Dedifferentiated amniotic fluid mesenchymal stem cell (primary cell): ENCODE results near the gene PLEKHH1.

Experiments used
- DNase-seq: peaks from one replicate; pipeline ENCODE4 v3.0.0-alpha.2; 2016; ENCODE audit errors: extremely low spot score

PLEKHH1 gene

DNA sequence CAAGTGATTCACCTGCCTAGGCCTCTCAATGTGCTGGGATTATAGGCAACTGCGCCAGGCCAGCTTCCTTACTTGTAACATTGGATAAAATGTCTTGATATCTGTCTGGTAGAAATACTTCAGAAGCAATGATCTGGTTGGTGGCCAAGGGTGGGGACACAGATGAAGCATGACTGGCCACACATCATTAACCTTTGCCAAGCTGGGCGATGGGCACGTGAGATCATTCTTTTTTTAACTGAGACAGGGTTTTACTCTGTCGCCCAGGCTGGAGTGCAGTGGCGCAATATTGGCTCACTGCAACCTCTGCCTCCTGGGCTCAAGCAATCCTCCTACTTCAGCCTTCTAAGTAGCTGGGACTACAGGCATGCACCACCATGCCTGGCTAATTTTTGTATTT is 31.1 kb downstream of the PLEKHH1 start:
- no peak for DNase-seq

DNA sequence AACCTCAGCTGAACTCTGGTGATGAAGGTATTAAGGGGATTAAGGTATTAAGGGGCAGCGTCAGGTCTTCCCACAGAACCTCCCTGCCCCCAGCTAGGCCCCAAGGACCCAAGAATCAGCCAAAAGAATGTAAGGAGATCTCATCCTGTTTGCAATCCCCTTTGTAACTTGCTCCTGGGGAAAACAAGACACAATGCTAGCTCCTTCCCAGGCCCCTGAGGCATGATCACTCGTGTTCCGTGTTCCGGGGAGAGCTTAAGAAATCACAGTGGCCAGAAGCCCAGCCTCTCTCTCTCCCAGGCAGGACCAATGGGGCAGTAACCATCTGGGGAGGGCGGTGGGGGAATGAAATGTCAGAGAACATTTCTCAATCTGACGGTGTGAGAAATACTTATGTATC is 33.8 kb downstream of the PLEKHH1 start:
- no peak for DNase-seq

DNA sequence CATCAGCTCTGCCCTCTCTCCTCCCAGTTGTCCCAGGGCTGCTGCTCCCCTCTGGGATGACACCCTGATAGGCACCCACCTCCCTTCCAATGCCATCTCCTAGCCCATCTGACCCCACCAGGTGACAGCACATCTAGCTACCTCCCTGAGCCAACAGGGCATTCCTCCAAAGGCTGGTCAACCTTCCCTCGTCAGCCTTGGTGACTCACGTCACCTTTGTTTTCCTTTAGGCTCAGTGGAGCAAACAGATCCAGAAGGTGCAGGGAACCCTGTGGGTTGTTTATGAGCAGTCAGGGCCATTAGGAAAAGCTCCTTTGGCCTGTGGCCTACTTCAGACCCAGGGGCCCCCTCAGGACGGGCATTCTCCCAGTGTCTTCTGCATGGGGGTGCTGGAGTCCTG is 34.6 kb downstream of the PLEKHH1 start:
- DNase-seq, result no peak

DNA sequence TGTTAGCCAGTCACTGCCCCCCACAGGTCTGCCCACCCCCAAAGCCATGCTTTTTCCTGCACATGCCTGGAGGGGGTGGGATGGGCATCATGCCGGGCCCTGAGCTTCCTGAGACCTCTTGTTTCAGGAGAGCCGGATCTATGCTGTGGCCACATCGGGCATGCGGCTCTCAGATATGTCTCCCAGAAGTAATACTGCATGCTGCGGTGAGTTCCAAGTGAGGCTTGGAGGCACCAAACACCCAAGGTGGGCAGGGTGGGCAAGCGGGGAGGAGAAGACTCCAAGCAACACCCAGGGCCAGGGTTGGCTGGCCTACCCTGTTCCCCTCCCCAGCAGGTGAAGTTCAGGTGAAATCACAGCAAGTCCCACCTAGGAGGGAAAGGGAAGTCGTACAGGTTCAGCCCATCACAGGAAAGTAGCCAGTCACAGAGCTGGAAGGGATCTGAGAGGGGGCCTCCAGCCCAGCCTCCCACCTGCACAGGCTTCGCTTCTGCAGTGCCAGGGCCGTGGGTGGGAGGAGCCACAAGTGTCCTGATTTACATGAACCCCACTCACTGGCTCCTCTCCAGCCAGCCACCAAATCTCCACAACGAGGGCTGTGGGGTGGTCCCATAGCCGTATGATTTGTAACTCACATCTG is 36.0 kb downstream of the PLEKHH1 start:
- no peak for DNase-seq

DNA sequence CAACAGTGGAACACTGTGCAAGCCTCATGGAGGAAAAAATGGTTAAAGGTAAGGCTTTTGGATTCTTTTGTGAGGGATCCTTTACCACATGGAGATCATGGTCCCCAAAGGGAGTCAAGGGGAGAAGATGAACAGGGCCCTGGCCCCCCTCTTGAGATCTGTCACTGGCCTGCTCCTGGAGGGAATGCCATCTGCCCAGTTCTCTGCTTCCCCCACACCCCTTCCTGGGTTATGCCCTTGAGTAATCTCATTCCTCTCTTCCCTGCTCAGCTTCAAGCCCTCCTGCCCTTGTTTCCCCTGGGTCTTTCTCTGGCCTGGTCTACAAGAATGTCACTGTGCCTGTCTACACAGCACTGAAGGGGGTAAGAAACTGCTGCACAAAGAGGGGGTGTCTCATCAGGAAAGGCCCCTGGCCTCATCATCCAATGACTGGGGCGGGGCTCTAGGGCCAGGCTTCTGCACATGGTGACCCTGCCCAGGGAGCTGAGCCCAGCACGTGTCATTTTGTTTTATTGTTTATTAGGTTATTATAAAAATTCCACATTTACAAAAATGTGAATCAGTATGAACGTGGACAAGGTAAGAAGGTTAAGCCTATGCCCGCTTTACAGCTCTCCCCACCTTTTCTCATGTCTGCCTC is 36.7 kb downstream of the PLEKHH1 start:
- DNase-seq, result no peak

DNA sequence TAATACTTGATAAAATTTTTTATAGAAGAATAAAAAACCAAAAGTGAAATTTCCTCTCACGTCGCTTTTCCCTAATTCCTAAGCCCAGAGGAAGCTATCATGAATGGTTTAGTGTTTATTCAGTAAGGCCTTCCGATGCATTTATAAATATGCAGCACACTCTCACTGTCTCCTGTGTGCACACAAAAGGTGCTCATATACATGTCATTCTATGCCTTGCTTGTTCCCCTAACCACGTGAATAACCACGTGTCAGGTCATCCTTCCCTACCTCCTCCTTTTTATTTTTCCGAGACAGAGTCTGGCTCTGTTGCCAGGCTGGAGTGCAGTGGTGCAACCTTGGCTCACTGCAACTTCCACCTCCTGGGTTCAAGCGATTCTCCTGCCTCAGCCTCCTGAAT is 37.4 kb downstream of the PLEKHH1 start:
- no peak for DNase-seq

DNA sequence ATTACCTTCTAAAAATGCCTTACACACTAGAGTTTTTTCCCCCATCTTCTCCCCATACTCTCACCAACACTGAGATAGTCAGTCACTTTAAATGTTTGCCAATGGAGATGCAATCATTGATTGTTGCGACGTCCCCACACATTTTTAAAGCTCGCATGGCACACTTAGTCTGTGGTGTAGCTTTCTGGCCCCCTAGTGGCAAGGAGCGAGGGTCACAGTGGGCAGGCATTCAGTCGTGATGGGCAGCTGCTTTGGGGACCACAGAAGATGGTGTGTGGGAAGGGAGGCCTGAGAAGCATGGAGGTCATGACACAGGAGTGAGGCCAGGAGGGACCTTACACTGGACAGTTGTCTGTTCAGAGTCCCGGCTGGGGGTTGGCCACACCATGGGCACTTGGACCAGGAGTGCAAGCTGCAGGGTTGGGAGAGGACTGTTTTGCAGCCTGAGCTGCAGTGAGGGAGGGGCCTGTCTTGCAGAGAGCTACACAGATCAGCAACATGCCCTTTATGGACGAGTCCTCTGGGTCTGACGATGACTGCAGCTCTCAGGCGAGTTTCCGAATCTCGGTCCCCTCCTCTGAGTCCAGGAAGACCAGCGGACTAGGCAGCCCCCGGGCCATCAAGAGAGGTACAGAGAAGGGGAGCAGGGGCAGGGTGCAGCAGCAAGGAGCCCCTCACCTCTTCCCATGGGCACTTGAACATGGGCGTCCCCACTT is 38.3 kb downstream of the PLEKHH1 start:
- peak; percentile 54 for DNase-seq

DNA sequence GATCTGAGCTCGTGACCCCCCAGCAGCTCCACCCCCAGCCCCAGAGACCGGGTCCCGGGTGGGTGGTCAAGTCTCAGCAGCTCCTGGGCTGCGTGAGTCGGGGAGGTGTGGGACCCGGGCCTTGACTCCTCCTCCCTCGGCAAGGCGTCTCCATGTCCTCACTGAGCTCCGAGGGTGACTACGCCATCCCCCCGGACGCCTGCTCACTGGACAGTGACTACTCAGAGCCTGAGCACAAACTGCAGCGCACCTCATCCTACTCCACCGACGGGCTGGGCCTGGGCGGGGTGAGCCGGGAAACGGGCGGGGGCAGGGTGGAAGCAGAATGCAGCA is 38.9 kb downstream of the PLEKHH1 start:
- no peak for DNase-seq

DNA sequence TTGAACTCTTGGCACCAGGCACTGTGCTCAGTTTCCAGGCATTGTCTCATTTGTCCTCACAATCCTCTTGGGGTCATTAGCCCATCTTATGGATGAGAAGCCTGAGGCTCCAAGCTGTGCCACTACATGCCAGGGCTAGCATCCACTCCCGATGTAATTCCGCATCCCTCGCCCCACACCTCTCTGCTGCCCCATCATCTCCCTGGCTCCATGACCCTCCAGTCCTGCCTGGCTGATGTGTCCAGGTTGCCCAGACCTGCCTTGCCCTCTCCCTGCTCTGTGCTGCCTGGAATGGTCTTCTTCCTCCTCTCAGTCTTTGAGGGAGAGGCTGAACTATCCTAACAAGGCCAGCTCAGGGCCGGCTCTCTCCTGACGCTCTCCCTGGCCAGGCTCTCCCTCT is 39.5 kb downstream of the PLEKHH1 start:
- no peak for DNase-seq

DNA sequence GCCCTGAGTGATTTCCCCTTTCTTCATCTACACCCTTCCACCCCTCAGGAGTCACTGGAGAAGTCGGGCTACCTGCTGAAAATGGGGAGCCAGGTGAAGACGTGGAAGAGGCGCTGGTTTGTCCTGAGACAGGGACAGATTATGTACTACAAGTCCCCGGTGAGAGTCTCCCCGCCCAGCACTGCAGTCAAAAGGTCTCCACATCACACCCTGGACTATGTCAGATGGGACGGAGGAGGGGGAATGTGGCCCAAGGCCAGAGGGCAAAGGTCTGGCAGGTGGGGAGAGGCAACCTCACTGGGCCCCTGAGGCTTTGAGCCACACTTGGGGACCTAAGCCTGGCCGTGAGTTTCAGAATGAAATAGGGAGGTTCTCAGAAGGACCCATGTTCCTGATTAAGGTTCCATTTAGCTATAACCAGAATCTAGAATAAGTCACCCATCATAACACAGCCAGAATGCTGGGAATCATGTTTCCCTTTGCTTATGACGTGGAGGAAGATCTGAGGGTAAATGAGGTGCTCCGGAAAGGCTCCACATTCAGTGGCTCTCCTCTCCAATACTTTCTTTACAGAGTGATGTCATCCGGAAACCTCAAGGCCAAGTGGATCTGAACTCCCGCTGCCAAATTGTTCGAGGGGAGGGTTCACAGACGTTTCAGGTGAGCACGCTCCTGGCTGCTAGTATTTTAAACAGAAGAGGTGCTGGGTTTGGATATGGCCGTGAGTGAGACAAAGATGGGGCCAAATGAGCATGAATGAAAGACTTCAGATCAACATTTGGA is 40.3 kb downstream of the PLEKHH1 start:
- DNase-seq, result no peak

DNA sequence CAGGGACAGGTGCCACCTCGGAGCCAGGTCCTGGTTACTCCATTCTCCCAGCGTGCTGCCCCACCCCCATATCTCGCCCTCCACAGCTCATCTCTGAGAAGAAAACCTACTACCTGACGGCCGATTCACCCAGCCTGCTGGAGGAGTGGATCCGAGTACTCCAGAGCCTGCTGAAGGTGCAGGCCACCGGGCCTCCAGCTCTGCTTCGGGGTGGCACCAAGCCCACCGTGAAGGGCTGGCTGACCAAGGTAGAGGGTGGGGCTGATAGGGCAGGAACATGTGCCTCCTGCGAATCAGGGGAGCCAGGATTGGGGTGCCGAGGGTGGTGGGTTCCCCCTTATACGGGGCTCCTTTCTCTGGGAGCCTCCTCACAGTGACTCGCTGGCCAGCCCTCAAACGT is 41.1 kb downstream of the PLEKHH1 start:
- DNase-seq, result no peak

DNA sequence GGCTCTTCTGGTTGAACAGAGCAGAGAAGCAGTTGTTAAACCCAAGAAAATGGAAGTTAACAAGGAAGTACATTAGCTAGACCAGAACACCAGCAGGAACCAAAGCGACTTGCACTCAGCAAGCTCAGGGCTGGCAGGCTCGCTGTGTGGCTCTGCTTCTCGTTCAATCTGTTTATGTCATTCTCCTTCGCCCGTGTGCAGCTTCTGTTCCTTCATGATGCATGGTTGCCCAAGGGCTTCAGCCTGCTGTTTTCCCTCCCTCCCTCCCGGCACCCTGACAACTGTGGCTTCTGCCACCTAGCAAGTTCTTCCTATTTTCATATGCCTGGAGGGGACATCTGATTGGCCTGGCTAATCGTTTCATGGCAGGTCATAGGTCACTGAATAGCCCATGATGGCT is 41.7 kb downstream of the PLEKHH1 start:
- no peak for DNase-seq

DNA sequence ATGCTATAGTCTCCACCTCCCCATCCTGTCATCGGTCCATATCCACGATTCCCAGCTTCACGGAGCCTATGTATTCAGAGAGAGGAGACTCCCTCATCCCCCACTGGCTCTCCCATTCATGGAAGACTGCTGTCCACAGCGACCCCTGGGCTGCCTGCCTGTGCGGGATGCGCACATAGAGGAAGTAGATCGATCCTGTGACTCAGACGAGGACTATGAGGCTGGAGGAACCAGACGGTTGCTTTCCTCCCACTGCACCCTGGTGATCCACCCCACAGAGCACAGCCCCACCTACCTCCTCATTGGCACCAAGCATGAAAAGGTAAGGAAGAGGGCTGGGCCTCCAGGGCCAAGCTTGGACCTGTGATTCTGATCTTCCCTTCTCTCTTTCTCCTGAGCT is 42.6 kb downstream of the PLEKHH1 start:
- no peak for DNase-seq

DNA sequence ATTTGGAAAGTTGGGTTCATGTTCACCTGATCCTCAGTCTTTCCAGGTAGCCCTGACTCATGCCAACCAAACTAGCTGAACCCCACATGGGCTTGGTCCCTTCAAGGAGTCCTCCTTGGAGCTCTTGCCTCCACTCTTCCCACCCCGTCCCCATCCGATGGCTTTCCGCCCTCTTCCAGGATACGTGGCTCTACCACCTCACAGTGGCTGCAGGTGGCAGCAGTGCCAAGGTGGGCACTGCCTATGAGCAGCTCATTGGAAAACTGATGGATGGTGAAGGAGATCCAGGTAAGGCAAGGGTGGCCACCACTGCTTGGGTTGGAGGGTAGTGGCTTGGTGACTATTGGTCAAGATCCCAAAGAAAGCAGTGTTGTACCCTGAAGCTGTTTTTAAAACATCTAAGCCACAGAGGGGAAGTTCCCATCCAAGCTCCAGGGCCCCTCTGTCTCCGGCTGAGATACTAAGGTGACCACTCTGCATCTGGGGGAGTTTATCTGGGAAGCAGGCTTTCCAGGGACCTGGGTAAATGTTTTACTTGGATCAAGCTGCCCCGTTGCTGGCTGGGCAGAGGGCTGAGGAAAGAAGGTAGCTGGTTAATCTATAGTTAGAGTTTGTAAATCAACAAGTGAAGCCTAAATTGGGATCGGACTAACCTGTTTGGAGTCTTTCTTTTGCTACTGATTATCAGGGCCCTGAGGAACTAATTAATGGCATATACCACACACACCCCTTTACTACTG is 43.3 kb downstream of the PLEKHH1 start:
- no peak for DNase-seq

DNA sequence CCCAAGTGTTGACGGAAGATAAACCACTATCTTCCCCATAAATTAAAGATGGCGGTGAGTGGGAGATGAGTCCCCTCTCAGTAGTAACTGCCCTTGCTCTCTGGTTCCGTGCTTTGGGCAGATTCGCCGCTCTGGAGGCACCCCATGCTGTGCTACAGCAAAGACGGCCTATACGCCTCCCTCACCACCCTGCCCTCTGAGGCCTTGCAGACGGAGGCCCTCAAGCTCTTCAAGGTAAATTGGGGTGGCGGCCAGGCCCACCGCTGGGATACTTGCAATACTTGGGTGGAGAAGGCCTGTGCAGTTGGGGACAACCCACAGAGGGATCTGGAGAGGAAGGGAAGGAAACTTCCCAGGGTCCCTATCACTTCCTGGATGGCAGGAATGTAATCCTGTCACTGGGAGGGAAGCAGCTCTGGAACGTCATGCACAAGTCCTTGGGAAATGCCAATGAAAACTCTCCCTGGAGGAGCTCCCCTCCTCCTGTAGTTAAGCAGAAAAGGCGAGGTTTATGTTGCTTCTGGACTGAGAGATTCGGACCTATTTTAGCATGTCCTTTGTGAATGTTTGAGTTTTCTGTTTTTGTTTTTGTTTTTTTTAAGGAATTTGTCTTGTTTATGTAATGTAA is 44.2 kb downstream of the PLEKHH1 start:
- no peak for DNase-seq

DNA sequence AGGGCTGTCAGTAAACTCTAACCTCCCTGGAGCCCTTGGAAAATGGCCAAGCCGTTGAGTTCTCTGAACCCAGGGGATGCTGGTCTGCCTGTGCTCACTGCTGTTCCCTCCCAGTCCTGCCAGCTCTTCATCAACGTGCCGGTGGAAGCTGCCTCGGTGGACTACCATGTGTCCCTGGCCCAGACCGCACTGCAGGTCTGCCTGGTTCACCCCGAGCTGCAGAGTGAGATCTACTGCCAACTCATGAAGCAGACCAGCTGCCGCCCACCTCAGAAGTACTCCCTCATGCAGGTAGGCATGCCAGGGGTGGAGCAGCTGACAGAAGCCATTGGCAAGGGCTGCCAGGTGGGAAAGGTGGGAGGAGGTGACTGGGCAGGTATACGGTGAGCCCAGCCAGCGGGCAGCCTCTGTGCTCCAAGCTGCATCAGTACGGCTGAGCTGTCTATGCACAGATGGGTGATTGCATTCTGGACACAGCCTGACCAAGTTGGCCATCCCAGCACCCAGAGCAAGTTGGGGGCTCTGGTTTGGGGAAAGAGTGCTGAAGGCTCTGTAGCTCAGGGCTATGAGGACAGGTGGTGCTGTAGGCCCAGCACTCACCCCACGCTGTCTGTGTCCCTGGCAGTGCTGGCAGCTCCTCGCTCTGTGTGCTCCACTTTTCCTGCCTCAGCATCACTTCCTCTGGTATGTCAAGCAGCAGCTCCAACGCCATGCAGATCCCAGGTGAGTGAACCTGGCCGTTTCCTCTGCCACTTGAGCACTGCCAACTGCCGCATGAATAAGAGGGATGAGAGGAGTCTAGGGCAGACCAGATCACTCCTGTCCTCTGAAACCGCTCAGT is 45.0 kb downstream of the PLEKHH1 start:
- no peak for DNase-seq

DNA sequence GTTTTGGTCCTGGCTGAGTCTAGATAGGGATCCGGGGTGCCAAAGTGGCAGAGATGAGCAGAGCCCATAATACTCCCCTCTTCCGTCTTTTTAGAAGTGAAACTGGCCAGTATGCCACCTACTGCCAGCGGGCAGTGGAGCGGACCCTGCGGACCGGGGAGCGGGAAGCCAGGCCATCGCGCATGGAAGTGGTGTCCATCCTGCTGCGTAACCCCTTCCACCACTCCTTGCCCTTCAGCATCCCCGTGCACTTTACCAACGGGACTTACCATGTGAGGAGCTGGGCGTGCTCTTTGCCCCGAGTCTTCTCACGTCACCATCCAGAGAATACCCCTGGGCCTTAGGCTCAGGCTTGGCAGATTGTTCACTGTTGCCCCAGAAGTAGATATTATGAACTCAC is 46.0 kb downstream of the PLEKHH1 start:
- DNase-seq, result no peak

DNA sequence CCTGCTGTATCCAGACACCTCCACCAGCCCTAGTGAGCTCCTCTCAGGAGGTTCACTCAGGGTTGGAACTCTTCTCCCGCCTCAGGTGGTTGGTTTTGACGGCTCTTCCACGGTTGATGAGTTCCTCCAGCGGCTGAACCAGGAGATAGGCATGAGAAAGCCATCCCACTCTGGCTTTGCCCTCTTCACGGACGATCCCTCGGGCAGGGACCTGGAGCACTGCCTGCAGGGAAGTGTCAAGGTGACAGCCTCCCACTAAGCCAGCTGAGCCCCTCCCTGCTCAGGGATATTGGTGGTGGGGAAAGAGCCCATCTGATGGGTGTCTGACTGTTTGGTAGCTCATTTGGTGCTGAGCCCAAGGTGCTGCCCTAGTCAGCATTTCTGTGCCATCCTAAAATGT is 46.5 kb downstream of the PLEKHH1 start:
- DNase-seq, result no peak

DNA sequence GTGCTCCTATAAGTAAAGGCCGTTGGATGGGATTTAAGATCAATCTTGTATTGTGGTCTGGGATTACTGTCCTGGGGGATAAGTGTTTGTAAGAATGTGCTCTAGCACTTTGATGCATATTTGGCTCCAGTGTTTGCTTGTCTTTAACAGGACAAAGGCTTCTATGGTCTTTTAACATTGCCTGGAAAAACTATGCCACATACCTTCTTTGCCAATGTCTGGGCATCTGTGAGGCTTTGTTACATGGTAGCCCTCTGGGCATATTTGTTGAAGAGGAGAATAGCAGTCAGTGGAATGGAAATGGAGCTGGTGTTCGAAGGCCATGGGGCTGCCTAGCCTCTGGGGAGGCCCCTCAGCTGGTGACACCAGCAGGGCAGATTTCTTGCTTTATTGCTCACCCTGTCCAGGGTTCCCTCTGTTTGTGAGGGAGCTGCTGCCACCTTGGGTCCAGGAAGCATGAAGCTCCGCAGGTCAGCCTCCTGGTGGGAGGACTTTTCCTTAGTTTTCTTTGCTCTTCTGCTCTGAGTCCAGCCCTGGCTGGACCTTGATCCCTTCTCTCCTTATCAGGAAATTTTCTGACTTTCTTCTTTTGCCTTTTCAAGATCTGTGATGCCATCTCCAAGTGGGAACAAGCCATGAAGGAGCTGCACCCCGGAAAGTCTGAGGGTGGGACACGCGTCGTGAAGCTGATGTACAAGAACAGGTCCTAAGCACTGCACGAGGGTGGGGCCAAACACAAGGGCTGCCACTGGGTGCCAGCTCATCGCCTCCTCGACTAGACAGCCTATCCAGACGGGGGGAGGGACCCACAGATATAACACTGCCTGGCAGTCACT is 47.5 kb downstream of the PLEKHH1 start:
- DNase-seq, result no peak

DNA sequence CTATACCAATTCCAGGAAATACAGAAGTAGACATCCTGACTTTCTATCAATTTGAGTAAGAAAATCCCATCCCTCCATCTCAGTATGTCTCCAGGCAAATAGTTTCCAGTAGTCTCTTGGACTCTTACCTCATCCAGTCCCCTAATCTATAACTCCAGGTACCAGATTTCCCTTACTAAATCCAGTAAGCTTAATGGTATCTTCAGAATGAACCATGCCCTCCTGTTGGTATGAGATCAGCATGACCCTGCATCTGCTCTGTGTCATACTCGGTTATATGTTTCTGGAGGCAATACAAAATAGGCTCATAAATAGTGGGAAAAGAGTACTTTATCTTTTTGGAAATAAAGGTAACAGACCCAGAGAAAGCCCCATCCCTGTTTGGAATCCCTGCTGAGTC is 48.6 kb downstream of the PLEKHH1 start:
- no peak for DNase-seq
